Neural progenitor cell (in vitro differentiated cells): ENCODE data around the gene RELN. TPM values are rescaled to one million over a fixed set of nuclear protein-coding genes. Genes with fewer than 3 reads are reported as not detected.

Source experiments
- DNase-seq: peaks from one replicate; pipeline ENCODE4 v3.0.0-alpha.2; 2016; ENCODE audit warnings: low spot score
- H2AFZ ChIP-seq: fragments of 200-600 bp; sonication (generic); replicated peaks from 2 replicates; pipeline ENCODE4 v1.6.1; 2016; ENCODE audit warnings: antibody characterized with exemption
- H3F3A ChIP-seq: fragments of 200-600 bp; sonication (generic); 2 replicates; pipeline ENCODE4 v1.6.1; 2016; ENCODE audit warnings: antibody characterized with exemption, low read depth
- H3K27ac ChIP-seq: fragments of 200-600 bp; sonication (generic); 2 replicates; pipeline ENCODE4 v1.5.1; 2016; ENCODE audit warnings: mild to moderate bottlenecking
- H3K27me3 ChIP-seq: fragments of 200-600 bp; sonication (generic); 2 replicates; pipeline ENCODE4 v1.6.1; 2016; ENCODE audit warnings: mild to moderate bottlenecking, moderate library complexity
- H3K36me3 ChIP-seq: fragments of 200-600 bp; sonication (generic); 2 replicates; pipeline ENCODE4 v1.5.1; 2016
- H3K4me1 ChIP-seq: fragments of 200-600 bp; sonication (generic); 2 replicates; pipeline ENCODE4 v1.6.1; 2016; ENCODE audit warnings: mixed run types
- H3K4me2 ChIP-seq: fragments of 200-600 bp; sonication (generic); 2 replicates; pipeline ENCODE4 v1.6.1; 2016
- H3K4me3 ChIP-seq: fragments of 200-600 bp; sonication (generic); 2 replicates; pipeline ENCODE4 v1.5.1; 2016
- H3K79me2 ChIP-seq: fragments of 200-600 bp; sonication (generic); 2 replicates; pipeline ENCODE4 v1.6.1; 2016; ENCODE audit warnings: low read depth
- H3K9ac ChIP-seq: fragments of 200-600 bp; sonication (generic); 2 replicates; pipeline ENCODE4 v1.6.1; 2016
- H3K9me3 ChIP-seq: fragments of 200-600 bp; sonication (generic); 2 replicates; pipeline ENCODE4 v1.5.1; 2016; ENCODE audit warnings: low read depth
- H4K20me1 ChIP-seq: fragments of 200-600 bp; sonication (generic); 2 replicates; pipeline ENCODE4 v1.6.1; 2016; ENCODE audit warnings: low read depth
- H3K27ac Mint-ChIP-seq: 3 replicates; pipeline ENCODE4 v1.8.0; 2021; ENCODE audit warnings: mixed read lengths
- H3K27me3 Mint-ChIP-seq: 2 replicates; pipeline ENCODE4 v1.8.0; 2022; ENCODE audit warnings: low read depth, mild to moderate bottlenecking, inconsistent platforms, moderate library complexity, mixed read lengths; ENCODE audit not compliant: insufficient read depth
- H3K36me3 Mint-ChIP-seq: 3 replicates; pipeline ENCODE4 v1.8.0; 2021; ENCODE audit warnings: mixed read lengths
- H3K4me1 Mint-ChIP-seq: 3 replicates; pipeline ENCODE4 v1.8.0; 2021; ENCODE audit warnings: mixed read lengths
- H3K4me3 Mint-ChIP-seq: 3 replicates; pipeline ENCODE4 v1.8.0; 2021; ENCODE audit warnings: mild to moderate bottlenecking, moderate library complexity, mixed read lengths
- H3K9me3 Mint-ChIP-seq: 3 replicates; pipeline ENCODE4 v1.8.0; 2020; ENCODE audit warnings: mixed read lengths
- EZH2 ChIP-seq: fragments of 200-600 bp; sonication (generic); IDR thresholded peaks from 2 replicates; pipeline ENCODE4 v1.6.1; 2017; ENCODE audit warnings: antibody characterized with exemption, mild to moderate bottlenecking, moderate library complexity
- EZH2phosphoT487 ChIP-seq: fragments of 200-600 bp; sonication (generic); IDR thresholded peaks from 2 replicates; pipeline ENCODE4 v1.6.1; 2017; ENCODE audit warnings: antibody characterized with exemption
- total RNA-seq: library from RNA; depleted of rRNA; stranded (reverse); fragments of >200 nt; gene quantifications from 2 replicates; pipeline ENCODE4 v1.2.3, GENCODE V29; 2015; ENCODE audit warnings: low replicate concordance
- TF ChIP-seq, protein P1 (sequence below): fragments of 200-600 bp; sonication (generic); IDR thresholded peaks from 2 replicates; pipeline ENCODE4 v1.5.1; 2017; ENCODE audit warnings: antibody characterized with exemption, mild to moderate bottlenecking

The RELN gene
- total RNA-seq, 1 donor from 2014 or later = 0.02 TPM

GRCh38 chr7:104007614-104008013, 18.2 kb upstream of the RELN start:
- Histone ChIP-seq H3K4me1 (no peaks in the 10 kb centered on the region), H2AFZ (no peak overlapping the region), H3F3A (no peaks in the 10 kb centered on the region), H3K4me3 (no peak overlapping the region), H3K9ac (no peak overlapping the region), H4K20me1 (no peaks in the 10 kb centered on the region), H3K27ac (no peak overlapping the region), H3K9me3 (no peaks in the 10 kb centered on the region), H3K36me3 (no peaks in the 10 kb centered on the region), H3K79me2 (no peaks in the 10 kb centered on the region), H3K27me3 (no peaks in the 10 kb centered on the region), H3K4me2 (no peak overlapping the region)
- no peaks in the 10 kb centered on the region for H3K9me3 Mint-ChIP-seq
- no peak overlapping the region for H3K4me3 Mint-ChIP-seq
- H3K36me3 Mint-ChIP-seq = no peaks in the 10 kb centered on the region
- no peak for DNase-seq
- H3K4me1 Mint-ChIP-seq = peaks cover 9% of the 10 kb centered on the region
- no peak for TF ChIP-seq EZH2phosphoT487
- TF ChIP-seq, protein P1, sequence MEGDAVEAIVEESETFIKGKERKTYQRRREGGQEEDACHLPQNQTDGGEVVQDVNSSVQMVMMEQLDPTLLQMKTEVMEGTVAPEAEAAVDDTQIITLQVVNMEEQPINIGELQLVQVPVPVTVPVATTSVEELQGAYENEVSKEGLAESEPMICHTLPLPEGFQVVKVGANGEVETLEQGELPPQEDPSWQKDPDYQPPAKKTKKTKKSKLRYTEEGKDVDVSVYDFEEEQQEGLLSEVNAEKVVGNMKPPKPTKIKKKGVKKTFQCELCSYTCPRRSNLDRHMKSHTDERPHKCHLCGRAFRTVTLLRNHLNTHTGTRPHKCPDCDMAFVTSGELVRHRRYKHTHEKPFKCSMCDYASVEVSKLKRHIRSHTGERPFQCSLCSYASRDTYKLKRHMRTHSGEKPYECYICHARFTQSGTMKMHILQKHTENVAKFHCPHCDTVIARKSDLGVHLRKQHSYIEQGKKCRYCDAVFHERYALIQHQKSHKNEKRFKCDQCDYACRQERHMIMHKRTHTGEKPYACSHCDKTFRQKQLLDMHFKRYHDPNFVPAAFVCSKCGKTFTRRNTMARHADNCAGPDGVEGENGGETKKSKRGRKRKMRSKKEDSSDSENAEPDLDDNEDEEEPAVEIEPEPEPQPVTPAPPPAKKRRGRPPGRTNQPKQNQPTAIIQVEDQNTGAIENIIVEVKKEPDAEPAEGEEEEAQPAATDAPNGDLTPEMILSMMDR = no peak
- TF ChIP-seq EZH2 = no peak
- no peaks in the 10 kb centered on the region for H3K27me3 Mint-ChIP-seq
- H3K27ac Mint-ChIP-seq = no peak overlapping the region

DNA sequence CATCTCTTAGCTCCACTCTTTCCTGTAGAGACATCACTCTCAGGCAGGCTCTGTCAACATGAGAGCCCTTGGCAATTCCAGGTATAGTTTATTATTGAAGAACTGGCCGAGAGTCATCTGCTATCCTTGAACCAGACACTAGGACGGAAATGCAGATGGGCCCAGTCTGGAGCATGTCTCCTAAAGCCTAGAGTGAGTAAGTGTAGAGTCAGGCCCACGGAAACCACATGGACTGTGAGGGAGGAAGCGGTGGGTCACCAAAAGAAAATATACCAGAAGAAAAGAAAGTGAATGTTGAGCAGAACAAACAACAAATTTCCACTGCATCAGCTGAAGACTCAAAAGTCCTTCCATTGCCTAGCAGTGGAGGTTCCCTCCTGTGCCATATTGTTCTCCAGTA, 15.7 kb upstream of the RELN start:
- Histone ChIP-seq H3K4me1 (no peaks in the 10 kb centered on the region), H3K27ac (no peak overlapping the region), H3K27me3 (no peaks in the 10 kb centered on the region), H3K79me2 (no peaks in the 10 kb centered on the region), H3K9me3 (no peaks in the 10 kb centered on the region), H2AFZ (no peak overlapping the region), H4K20me1 (no peaks in the 10 kb centered on the region), H3K9ac (no peak overlapping the region), H3F3A (no peaks in the 10 kb centered on the region), H3K4me2 (no peak overlapping the region), H3K4me3 (no peak overlapping the region), H3K36me3 (no peaks in the 10 kb centered on the region)
- Mint-ChIP-seq H3K4me3 (no peak overlapping the region), H3K4me1 (peaks cover 6% of the 10 kb centered on the region), H3K9me3 (no peaks in the 10 kb centered on the region), H3K36me3 (no peaks in the 10 kb centered on the region), H3K27ac (no peak overlapping the region), H3K27me3 (no peaks in the 10 kb centered on the region)
- no peak for DNase-seq
- TF ChIP-seq, protein P1 = no peak
- TF ChIP-seq EZH2 = no peak
- TF ChIP-seq EZH2phosphoT487 = no peak

DNA sequence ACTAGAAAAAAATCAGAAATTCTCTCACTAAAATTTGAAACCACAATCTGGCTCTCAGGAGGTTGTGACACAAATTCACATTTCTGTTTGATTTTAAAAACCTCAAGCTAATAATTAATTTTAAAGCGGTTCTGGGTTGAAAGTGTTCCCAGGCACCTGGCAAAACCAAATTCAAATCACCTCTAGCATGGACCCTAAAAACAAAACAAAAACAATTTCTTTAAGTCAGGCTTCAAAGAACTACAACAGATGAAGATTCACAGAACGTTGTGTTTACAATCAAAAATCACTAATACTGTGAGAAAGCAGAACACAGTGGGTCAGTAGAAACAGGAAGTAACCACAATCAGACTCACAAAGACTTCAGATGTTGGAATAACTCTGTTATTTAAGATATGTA, 7.2 kb upstream of the RELN start:
- peaks cover 2% of the 10 kb centered on the region for H3K27me3 Mint-ChIP-seq
- no peaks in the 10 kb centered on the region for H3K36me3 ChIP-seq
- peaks cover 21% of the 10 kb centered on the region for H3K27me3 ChIP-seq
- H3K36me3 Mint-ChIP-seq = no peaks in the 10 kb centered on the region
- no peak overlapping the region for H3K4me2 ChIP-seq
- H3K9ac ChIP-seq = no peak overlapping the region
- no peaks in the 10 kb centered on the region for H3K79me2 ChIP-seq
- H3K9me3 Mint-ChIP-seq = no peaks in the 10 kb centered on the region
- H3K27ac ChIP-seq = no peak overlapping the region
- H3F3A ChIP-seq = no peaks in the 10 kb centered on the region
- no peak overlapping the region for H2AFZ ChIP-seq
- H3K4me3 ChIP-seq = no peak overlapping the region
- H3K4me3 Mint-ChIP-seq = no peak overlapping the region
- H3K27ac Mint-ChIP-seq = no peak overlapping the region
- no peak for TF ChIP-seq EZH2phosphoT487
- no peak for TF ChIP-seq EZH2
- H3K4me1 ChIP-seq = no peaks in the 10 kb centered on the region
- no peaks in the 10 kb centered on the region for H3K9me3 ChIP-seq
- no peaks in the 10 kb centered on the region for H3K4me1 Mint-ChIP-seq
- no peak for DNase-seq
- H4K20me1 ChIP-seq = no peaks in the 10 kb centered on the region

- Histone ChIP-seq H3K36me3 (no peaks in the 10 kb centered on the region), H3K4me1 (no peaks in the 10 kb centered on the region), H4K20me1 (no peaks in the 10 kb centered on the region), H3K27me3 (peaks cover 27% of the 10 kb centered on the region), H3K4me3 (no peak overlapping the region), H3K4me2 (no peak overlapping the region), H3F3A (no peaks in the 10 kb centered on the region), H3K9ac (no peak overlapping the region), H3K9me3 (no peaks in the 10 kb centered on the region), H3K27ac (no peak overlapping the region), H2AFZ (no peak overlapping the region), H3K79me2 (no peaks in the 10 kb centered on the region)
- TF ChIP-seq EZH2 (no peak), EZH2phosphoT487 (no peak)
- TF ChIP-seq, protein P1 = no peak
- DNase-seq = no peak
- H3K36me3 Mint-ChIP-seq = no peaks in the 10 kb centered on the region
- H3K27me3 Mint-ChIP-seq = peaks cover 7% of the 10 kb centered on the region
- no peaks in the 10 kb centered on the region for H3K9me3 Mint-ChIP-seq
- no peaks in the 10 kb centered on the region for H3K4me1 Mint-ChIP-seq
- H3K27ac Mint-ChIP-seq = no peak overlapping the region
- H3K4me3 Mint-ChIP-seq = no peak overlapping the region
Measured at GRCh38 chr7:103996017-103996551, 6.6 kb upstream of the RELN start.
